HG03039 (cell line): ENCODE results near the gene PPHLN1.
A peak's percentile ranks its signal among the peaks of the same experiment; 100 is the strongest.

Experiments
- ATAC-seq: cut with Tn5 transposase; IDR thresholded peaks from one replicate; pipeline ENCODE4 v1.9.1; 2021; ENCODE audit warnings: mild to moderate bottlenecking, moderate library complexity; ENCODE audit not compliant: unreplicated experiment

Gene PPHLN1

GRCh38 chr12:42475106-42475505, 149.1 kb downstream of the PPHLN1 start:
- ATAC-seq = no peak

- no peak for ATAC-seq
These were observed 152.0 kb downstream of the PPHLN1 start for GRCh38 chr12:42477941-42478340.

GRCh38 chr12:42481368-42481767, 155.4 kb downstream of the PPHLN1 start:
- ATAC-seq = no peak

- ATAC-seq = no peak
These were observed 156.2 kb downstream of the PPHLN1 start for GRCh38 chr12:42482041-42482747.

- peak; percentile 70 for ATAC-seq
These were observed 157.0 kb downstream of the PPHLN1 start for GRCh38 chr12:42482748-42483520.

- ATAC-seq = peak; percentile 17
These were observed 157.5 kb downstream of the PPHLN1 start for GRCh38 chr12:42483521-42483790.

GRCh38 chr12:42484996-42485395, 159.0 kb downstream of the PPHLN1 start:
- no peak for ATAC-seq

- no peak for ATAC-seq
These were observed 159.9 kb downstream of the PPHLN1 start for GRCh38 chr12:42485823-42486222.

- ATAC-seq = no peak
These were observed 160.4 kb downstream of the PPHLN1 start for GRCh38 chr12:42486407-42486806.

GRCh38 chr12:42490261-42490842, 164.4 kb downstream of the PPHLN1 start:
- ATAC-seq = no peak
